OCI-LY3 (cell line): ENCODE data around the gene PINLYP.
A peak's percentile ranks its signal among the peaks of the same experiment; 100 is the strongest.

ENCODE experiments used
- H2AFZ ChIP-seq: fragments of 200-600, 300-600 bp; shearing (Covaris generic); 2 replicates; pipeline ENCODE4 v1.6.0; 2014; ENCODE audit warnings: antibody characterized with exemption, low read depth, low read length
- H3K27ac ChIP-seq: fragments of 200-600, 300-600 bp; sonication (generic); 2 replicates; pipeline ENCODE4 v1.5.1; 2014; ENCODE audit warnings: mild to moderate bottlenecking, low read length, moderate library complexity, mixed read lengths
- H3K27me3 ChIP-seq: fragments of 200-600, 300-600 bp; sonication (generic); 2 replicates; pipeline ENCODE4 v1.6.1; 2014; ENCODE audit warnings: low read depth, low read length, mixed read lengths
- H3K36me3 ChIP-seq: fragments of 200-600, 300-600 bp; sonication (generic); replicated peaks from 2 replicates; pipeline ENCODE3; 2014; ENCODE audit warnings: low read depth, low read length, mixed read lengths
- H3K4me1 ChIP-seq: fragments of 300-600, 200-600 bp; sonication (generic); 2 replicates; pipeline ENCODE4 v1.6.1; 2014; ENCODE audit warnings: low read length, mixed read lengths
- H3K4me2 ChIP-seq: fragments of 200-600, 300-600 bp; sonication (generic); 2 replicates; pipeline ENCODE4 v1.6.1; 2014; ENCODE audit warnings: low read length, mixed read lengths
- H3K4me3 ChIP-seq: fragments of 300-600, 200-600 bp; sonication (generic); 2 replicates; pipeline ENCODE4 v1.5.1; 2014; ENCODE audit warnings: antibody characterized with exemption, mild to moderate bottlenecking, low read length, moderate library complexity
- H3K79me2 ChIP-seq: fragments of 300-600, 200-600 bp; shearing (Covaris generic); 2 replicates; pipeline ENCODE4 v1.6.1; 2014; ENCODE audit warnings: mild to moderate bottlenecking, low read length, mixed read lengths
- H3K9ac ChIP-seq: fragments of 300-600, 200-600 bp; shearing (Covaris generic); 2 replicates; pipeline ENCODE4 v1.6.0; 2014; ENCODE audit warnings: mild to moderate bottlenecking, low read length, moderate library complexity
- H3K9me3 ChIP-seq: fragments of 200-600, 300-600 bp; shearing (Covaris generic); 2 replicates; pipeline ENCODE4 v1.6.1; 2014; ENCODE audit warnings: low read length, mixed read lengths; ENCODE audit not compliant: insufficient read depth
- H4K20me1 ChIP-seq: fragments of 200-600, 300-600 bp; sonication (generic); 2 replicates; pipeline ENCODE4 v1.6.1; 2016; ENCODE audit warnings: low read length, mixed read lengths; ENCODE audit not compliant: insufficient read depth
- CTCF ChIP-seq: fragments of 200-600, 300-600 bp; sonication (generic); IDR thresholded peaks from 2 replicates; pipeline ENCODE4 v1.5.1; 2014; ENCODE audit warnings: antibody characterized with exemption, low read length, low read depth
- EZH2phosphoT487 ChIP-seq: fragments of 200-600 bp; shearing (Covaris generic); IDR thresholded peaks from 2 replicates; pipeline ENCODE4 v1.6.1; 2018; ENCODE audit warnings: antibody characterized with exemption, mixed run types, low read depth

The PINLYP gene

DNA sequence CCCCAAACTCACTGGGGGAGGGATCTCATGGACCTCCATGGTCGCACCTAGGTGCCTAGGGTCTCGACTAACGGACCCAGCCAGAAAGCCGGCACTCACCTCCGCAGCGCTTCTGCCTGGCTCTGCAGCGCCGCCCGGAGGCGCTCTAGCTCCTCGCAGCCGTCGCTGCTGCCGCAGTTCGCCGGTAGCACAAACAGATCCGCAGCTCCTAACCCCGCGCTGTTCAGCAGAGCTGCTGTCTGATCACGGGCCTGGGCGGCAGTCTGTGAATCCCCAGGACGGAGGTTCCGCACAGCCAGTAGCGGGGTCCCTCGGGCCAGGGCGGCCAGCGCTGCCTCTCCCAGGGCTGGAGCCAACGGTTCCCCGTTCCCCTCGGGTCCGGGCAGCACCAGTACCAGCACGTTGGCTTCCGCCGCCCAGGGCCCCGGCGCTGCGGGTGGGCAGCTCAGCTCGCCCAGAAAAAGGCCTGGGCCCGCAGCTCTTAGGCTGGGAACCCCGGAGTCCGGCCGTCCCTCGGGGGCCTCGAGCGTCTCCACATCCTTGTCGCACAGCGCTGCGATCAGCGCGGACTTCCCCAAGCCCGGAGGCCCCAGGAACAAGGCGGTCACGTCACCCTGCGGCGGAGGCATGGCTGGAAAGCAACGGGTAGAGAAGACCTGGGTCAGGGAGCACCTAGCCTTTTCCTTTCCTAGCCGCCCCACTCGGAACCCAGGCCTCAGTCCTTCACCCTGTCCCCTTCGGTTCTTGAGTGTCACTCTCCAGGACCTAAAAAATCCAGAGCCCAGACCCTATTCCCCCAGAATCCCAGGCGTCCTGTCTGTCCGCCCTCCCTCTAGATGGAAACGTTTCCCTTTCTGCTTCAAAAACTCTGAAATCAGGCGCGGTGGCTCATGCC, 19.4 kb downstream of the PINLYP start:
- Histone ChIP-seq H2AFZ (no peak overlapping the region; the same call in 1 of the 2 replicates), H3K9me3 (no peaks in the 10 kb centered on the region), H3K27me3 (no peaks in the 10 kb centered on the region), H3K9ac (peak overlapping the region; percentile 84), H3K4me2 (peak overlapping the region; percentile 77), H3K4me1 (peaks cover 22% of the 10 kb centered on the region), H3K4me3 (peak overlapping the region; percentile 78), H4K20me1 (no peaks in the 10 kb centered on the region), H3K36me3 (peaks cover 27% of the 10 kb centered on the region), H3K79me2 (peaks cover 47% of the 10 kb centered on the region), H3K27ac (peak overlapping the region; percentile 41)
- TF ChIP-seq EZH2phosphoT487, result no peak
- peak; percentile 67 for TF ChIP-seq CTCF

GRCh38 chr19:43595605-43595998, 20.0 kb downstream of the PINLYP start:
- Histone ChIP-seq H3K36me3 (peaks cover 31% of the 10 kb centered on the region), H3K27ac (peak overlapping the region; percentile 41), H4K20me1 (no peaks in the 10 kb centered on the region), H2AFZ (no peak overlapping the region), H3K4me1 (peaks cover 22% of the 10 kb centered on the region), H3K4me2 (peak overlapping the region; percentile 77), H3K9ac (peak overlapping the region; percentile 84), H3K27me3 (no peaks in the 10 kb centered on the region), H3K4me3 (peak overlapping the region; percentile 78), H3K9me3 (no peaks in the 10 kb centered on the region), H3K79me2 (peaks cover 47% of the 10 kb centered on the region)
- TF ChIP-seq EZH2phosphoT487, result no peak

- no peaks in the 10 kb centered on the region for H3K27me3 ChIP-seq
- H3K4me2 ChIP-seq, result peak within 1 kb of the TSS; percentile 93
- H3K36me3 ChIP-seq, result peaks cover 31% of the 10 kb centered on the region
- no peaks in the 10 kb centered on the region for H4K20me1 ChIP-seq
- TF ChIP-seq CTCF (no peak), EZH2phosphoT487 (no peak)
- peaks cover 22% of the 10 kb centered on the region for H3K4me1 ChIP-seq
- H2AFZ ChIP-seq, result peak within 1 kb of the TSS; percentile 70
- H3K9ac ChIP-seq, result peak within 1 kb of the TSS; percentile 88
- H3K27ac ChIP-seq, result peak within 1 kb of the TSS; percentile 81
- peaks cover 47% of the 10 kb centered on the region for H3K79me2 ChIP-seq
- no peaks in the 10 kb centered on the region for H3K9me3 ChIP-seq
- peak within 1 kb of the TSS; percentile 91 for H3K4me3 ChIP-seq
These were observed 20.6 kb downstream of the PINLYP start, which contains the start of the genes IRGQ and ZNF576 for GRCh38 chr19:43595999-43596841. TSS of gene IRGQ (minus strand) at chr19:43596134. CDS start at chr19:43595338, 796 bp downstream. TSS of gene ZNF576 (plus strand) at chr19:43596595. CDS start at chr19:43597109, 514 bp downstream.

GRCh38 chr19:43596842-43597461, 21.4 kb downstream of the PINLYP start:
- Histone ChIP-seq H3K4me1 (peaks cover 22% of the 10 kb centered on the region), H2AFZ (peak overlapping the region; percentile 70), H3K79me2 (peaks cover 47% of the 10 kb centered on the region), H3K9me3 (no peaks in the 10 kb centered on the region), H3K4me3 (peak overlapping the region; percentile 91), H3K27me3 (no peaks in the 10 kb centered on the region), H3K27ac (peak overlapping the region; percentile 81), H4K20me1 (no peaks in the 10 kb centered on the region), H3K36me3 (peaks cover 34% of the 10 kb centered on the region), H3K4me2 (peak overlapping the region; percentile 93), H3K9ac (peak overlapping the region; percentile 88)
- TF ChIP-seq CTCF (no peak), EZH2phosphoT487 (no peak)
